ENCODE measurements around the gene SLC49A3.

GRCh38 chr4:679629-680028, 9.3 kb downstream of the SLC49A3 start:
- TF ChIP-seq CTCF (conservative IDR thresholded peaks at IDR 0.05; ENCODE audit: low read length) (no peak), EZH2phosphoT487 (IDR thresholded peaks at IDR 0.05; ENCODE audit: borderline replicate concordance, low read depth, low read length) (no peak)
